Fibroblast of skin of left biceps (primary cell): ENCODE measurements around the gene HOXA7.

Source experiments
- DNase-seq, 2 experiments: peaks; one replicate each; pipeline ENCODE4 v3.0.0-alpha.2; 2013; ENCODE audit warnings: low read depth in 2 of 2

The HOXA7 gene

DNA sequence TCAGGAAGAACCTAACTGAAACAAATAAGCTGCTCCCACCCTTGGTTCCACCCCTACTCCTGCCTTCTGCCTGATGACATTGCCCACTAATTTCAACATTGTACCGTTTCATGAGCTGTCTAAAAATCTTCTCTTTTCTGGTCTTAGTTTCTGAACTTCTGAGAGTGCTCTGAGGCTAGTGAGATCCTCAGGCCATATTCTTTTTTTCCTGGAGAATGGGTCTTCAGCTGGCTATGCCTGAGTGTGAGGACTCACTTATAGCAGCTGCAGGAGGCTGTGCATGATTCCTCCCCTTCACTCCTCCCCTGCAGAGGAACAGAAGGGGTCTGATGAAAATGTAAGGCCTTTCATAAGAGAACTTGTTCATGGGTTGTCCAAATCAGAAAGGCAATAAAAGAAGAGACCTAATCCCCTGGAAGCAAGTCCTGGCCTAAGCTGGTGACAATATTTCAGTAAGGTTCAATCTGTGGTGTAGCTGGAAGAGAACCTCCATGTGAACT lies 37.0 kb downstream of the HOXA7 start:
- DNase-seq, result no peak

DNA sequence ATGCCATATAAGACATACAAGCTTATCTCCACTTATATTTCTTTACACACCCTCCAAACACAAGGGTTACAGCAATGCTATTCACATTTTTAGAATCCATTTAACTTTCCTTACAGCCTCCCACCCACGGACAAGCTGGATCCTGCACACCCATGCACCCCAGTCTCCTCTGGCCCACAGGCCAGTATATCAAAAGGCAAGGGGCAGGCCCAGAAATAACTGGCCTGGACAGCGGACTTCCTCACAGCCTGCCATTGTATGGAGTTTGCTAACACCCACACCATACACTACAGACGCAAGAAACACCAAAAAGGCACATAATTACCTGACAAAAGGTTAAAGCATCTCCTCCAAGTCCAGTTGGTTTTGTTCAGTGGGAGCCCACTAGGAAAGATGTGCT lies 37.9 kb downstream of the HOXA7 start:
- no peak for DNase-seq

DNA sequence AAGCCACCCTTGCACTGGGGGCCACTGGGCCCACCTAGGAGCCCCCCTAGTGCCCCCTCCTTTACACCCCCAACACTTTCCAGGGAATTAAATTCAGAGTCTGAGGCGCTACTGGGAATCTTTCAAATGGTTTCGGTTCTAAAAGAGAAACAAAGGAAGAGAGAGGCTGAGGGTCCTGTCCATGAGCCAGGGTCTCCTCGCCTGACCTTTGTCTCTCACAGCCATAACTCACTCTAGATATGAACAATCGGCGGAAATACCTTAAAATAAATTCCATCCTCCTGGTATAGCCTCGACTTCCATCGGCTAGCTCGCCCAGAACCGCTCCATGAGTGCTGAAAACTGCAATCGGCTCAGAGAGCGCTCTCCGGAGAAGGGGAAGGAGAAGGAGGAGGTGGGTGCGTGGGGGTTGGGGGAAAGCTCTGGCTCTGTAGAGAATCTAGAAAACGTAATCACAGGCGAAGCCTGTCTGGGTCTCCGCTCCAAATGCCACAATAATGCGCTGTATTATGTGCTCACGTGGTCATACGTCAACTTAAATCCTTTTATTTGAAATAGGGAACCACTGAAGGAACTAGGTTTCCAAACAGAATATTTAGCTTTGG lies 38.5 kb downstream of the HOXA7 start:
- DNase-seq, result no peak

DNA sequence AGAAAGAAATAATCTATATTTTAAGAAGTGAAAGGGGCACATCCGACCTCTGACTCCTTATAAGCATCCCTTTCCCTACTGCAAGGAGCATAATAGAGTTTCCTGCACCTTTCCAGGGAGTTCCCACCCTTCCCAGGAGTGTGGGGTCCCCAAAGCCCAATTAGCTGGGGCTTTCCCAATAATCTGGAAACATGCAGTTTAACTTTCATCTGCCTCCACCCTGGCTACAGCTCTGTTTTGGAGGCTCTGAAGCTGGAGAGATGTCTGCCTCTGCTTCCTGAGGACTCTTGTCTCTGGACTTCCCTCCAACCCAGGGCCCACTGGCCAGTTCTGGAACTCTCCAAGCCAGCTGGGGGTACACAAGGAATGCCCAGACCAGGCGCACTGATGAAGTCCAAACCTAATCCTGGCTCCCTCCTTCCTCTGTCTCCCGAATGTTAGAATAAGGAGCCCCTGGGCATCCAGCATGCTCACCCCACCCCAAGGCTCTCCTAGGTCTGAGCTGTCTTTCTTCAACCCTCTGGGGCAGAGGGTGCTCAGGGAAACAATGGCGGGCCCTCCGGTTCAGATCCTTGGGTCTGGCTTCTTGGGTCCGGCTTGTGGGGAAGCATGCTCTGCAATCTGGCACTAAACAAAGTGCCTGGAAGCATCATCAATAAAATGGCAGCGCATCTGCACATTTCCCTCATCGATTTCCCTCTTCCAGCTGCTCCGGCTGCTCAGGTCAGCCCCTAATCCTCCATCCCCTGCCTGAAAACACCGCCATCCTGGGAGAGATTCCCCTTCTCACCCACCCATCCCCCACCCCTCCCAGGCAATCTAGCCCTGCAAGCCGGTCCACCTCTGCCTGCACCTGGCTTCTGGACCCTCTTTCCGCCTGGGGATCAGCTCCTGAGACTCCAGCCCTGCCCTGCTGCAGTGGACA lies 39.3 kb downstream of the HOXA7 start:
- no peak for DNase-seq

DNA sequence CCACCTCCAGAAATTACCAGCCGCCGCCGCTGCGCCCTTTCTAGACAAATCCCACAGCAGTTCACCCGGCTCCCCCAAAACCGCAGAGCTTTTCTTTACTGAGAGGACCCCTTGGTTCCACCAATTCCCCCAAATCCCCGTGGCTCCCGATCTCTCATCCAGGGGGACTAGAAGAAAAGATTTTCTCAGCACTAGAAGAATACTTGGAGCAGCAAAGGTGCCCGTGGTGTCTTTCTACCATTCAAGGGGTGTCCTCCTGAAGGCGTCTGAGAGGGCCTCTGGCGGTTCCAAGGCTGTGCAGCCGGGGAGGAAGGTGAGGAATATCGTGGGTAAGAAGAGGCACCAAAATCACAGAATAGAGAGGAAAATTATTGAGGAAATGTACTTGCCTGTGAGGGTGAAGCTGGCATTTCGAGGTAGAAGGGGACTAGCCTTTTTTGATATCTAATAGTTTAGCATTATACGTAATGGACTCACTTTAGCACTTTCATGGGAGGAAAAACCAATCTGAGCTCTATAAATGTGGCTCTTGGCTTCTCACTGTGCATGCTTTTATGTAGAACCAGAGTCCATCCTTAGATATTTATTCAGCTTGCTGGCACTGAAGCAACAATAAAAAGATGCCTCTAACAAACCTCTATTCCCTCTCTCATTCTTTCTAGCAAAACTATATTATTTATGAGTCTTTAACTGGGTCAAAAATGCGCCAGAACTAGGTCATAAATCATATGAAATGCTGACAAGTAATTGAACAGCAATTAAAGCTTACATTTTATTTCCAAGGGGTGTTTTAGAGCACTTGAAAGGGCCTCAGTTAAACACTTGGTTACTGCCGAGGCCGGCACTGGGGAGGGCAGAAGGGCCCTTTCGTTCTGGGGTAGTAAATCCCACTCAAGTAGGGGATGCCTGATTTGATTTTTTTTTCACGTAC lies 40.2 kb downstream of the HOXA7 start:
- no peak for DNase-seq

DNA sequence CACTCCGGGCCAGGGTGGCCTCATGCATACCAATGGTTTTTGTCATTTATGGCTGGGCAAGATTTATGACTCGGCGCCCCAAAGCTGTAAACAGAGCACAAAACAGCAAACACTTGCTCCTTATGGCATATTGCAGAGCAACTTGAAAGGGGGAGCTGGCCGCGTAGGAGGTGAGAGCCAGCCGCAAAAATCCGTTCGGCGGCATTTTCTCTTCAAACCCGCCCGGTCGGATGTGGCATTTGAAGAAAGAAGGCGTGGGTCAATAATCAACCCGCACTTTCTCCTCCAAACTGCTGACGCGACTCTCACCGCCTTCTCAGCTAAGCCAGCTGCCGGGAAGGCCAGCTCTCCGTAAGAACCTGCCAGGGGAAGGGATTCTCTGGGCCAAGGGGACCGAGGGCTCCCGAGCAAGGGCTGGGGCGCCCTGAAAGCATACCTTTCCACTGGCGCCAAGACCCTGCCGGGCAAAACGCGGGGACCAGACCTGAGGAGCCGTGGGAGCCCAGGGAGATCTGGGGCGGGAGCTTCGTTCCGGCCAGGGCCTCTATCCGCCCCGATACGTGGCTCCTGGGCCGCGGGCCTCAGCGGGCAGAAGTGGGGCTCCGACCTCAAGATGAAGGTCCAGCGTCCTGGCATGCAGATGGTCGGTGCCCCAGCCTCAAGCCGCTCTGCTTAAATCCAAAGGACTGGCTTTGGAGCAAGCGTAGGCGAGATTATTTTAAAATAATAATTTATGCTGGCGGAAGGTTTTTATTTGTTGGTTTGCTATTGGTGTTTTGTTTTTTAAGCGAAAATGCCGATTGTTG lies 41.1 kb downstream of the HOXA7 start:
- DNase-seq, result no peak

DNA sequence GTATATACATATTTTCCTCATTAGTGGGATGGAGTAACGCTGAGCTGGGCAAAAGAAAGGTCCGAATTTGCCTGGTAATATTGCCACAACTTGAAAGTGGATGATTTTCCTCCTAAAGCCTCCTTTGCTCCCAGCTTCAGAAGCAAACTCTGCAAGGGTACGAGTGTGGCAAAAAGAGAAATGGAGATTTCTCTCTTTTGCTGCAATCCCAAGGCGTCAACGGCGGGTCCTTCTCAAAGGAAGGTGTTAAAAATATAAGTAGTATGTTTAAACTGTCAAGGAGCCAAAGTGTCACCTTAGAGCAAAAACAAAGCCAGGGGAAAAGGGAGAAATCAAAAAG lies 41.6 kb downstream of the HOXA7 start:
- DNase-seq, result no peak

DNA sequence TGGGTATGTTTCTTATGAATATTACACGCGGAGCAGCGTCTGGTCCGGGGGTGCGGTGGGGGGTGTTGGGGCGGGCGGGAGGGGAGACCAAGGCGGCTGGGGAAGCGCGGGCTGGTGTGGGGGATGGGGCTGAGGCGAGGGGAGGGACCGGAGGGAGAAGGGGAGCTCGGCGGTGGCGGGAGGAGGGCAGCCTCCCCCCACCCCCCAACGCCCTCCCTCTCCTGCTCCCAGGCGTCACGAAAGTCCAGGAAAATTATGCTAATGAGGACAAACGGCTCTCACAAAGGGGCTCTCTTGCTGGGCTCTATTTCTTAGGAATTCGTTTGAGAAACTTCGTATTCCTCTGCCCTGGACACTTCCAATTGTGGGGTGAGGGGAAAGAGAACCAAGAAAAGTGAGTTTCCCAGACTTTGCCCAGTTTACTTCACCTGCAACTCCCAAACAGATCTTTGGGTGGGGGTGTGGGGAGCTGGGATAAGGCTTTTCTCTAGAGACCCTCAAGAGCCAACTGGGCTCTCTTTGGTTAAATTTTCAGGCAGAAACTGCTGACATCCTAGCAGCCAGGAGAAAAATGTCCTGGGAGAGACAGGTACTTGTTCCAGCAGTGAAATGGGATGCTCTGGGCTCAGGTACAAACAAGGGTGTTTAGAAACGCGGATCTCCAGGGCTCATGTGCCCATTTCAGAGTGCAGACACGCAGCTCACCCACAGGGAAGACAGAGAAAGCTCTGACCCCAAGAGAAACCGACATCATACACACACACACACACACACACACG lies 42.3 kb downstream of the HOXA7 start:
- DNase-seq, result no peak

DNA sequence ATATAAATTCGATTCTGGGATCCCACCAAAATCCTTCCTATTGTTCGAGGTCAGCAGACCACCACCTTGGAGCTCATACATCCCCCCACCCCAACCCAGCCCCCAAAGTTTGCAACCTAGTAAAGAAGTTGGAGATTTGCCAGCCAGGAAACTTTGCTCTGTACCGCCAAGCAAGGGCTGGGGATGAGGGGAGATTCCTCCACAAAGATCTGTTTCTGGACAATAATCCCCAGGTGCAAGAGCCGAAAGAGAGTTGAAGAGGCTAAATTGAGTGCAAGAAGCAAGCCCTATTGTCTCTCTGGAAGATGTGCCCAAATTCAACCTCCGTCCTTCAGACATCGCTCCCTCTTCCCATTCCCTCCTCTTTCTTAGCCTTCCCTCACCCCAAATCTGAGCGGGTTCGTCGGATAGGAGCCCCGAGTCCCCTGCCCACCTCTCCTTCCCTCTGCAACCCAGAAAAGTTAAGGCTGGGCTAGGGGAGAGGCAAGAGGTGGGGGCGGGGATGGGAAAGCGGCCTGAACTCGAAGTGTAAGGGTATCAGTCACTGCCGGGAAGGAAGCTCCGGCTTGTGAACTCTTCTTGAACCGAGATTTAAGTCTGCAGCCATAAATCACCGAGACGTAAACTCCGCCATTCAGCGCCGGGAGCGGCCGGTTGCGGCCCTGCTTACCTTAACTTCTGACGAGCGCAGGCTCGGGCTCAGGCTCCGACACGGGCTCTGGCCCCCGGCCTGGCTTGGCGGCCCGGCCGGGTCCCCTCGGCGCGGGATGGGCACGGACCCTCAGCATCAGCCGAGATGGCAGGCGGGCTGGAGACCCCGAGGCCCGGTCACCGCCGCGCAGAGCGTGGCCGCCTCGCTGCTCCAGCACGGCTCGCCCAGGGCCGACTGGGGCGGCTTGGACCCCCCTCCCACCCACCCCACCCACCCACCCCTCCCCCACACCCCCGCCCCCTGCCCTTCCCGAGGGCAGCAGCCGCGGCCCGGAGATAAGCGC lies 43.2 kb downstream of the HOXA7 start:
- DNase-seq, result no peak

DNA sequence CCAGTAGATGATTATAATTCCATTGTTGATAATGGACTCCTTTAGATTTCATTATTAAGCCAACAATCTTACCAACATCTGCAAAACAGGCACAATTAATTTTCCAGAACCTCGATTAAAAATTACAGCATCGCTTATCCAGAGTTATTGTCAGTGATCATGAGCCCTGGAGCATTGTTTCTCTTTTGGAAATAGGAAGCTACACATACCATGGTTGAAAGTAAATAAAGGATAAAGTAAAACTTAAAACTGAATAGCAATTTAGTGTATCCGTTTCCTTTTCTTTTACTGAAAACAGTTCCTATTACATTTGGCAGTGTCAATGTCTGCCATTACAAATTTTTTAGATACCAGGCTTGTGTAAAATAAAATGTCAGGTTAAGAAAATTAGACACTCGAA lies 44.1 kb downstream of the HOXA7 start:
- DNase-seq, result no peak

DNA sequence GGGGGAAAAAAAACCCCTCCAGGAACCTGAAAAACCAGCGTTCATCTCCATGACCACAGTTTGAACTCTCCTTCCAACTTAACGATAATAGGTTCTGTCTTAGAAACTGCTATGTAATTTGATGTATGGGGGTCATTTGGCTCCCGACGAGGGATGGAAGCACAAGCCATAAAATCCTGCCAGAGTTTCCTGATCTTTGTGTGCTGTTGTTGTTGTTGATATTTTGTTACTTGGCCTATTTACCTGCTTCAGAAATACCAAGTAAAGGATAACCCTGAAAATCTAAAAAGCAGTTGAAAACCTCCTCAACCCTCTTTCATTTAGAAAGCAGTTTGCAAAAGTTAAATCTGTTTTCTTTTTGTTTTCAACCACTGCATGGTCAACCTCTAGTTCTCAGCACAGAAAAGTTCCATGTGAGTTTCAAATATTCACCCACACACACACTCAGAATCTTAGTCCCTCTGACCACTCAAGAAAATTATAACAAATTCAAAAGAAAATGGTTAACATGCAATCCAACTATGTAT lies 44.7 kb downstream of the HOXA7 start:
- no peak for DNase-seq

DNA sequence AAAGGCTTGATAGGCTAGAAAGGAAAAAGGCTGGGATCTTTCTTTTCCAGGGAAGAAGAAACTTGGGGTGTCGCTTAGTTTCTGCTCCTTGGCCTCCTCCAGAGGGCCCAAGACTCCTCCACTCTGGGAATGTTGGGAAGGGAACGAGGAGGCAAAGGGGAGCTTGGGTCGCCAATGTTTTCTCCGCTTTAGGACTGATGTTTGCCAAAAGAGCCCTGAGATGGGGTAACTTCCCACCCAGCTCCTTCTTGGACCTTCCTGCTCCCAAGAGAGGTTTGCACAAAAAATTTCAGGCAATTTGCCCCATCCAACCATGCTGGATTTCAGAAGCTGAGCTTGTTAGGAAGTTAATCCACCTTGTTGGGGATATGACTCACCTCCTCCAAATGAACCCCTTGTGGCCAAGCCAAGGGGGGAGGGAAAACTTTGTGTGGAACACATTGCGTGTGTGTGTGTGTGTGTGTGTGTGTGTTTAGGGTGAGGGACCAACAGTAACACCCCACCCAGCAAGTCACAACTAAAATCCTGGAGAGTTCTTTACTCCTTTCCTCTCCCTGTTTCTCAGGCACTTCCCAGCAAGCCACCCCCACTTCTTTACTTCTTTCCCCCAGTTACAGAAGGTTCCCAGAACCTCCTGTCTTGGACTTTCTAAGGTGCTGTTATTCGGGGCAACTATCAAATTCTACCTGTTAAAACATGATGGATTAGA lies 45.3 kb downstream of the HOXA7 start:
- DNase-seq, result no peak

DNA sequence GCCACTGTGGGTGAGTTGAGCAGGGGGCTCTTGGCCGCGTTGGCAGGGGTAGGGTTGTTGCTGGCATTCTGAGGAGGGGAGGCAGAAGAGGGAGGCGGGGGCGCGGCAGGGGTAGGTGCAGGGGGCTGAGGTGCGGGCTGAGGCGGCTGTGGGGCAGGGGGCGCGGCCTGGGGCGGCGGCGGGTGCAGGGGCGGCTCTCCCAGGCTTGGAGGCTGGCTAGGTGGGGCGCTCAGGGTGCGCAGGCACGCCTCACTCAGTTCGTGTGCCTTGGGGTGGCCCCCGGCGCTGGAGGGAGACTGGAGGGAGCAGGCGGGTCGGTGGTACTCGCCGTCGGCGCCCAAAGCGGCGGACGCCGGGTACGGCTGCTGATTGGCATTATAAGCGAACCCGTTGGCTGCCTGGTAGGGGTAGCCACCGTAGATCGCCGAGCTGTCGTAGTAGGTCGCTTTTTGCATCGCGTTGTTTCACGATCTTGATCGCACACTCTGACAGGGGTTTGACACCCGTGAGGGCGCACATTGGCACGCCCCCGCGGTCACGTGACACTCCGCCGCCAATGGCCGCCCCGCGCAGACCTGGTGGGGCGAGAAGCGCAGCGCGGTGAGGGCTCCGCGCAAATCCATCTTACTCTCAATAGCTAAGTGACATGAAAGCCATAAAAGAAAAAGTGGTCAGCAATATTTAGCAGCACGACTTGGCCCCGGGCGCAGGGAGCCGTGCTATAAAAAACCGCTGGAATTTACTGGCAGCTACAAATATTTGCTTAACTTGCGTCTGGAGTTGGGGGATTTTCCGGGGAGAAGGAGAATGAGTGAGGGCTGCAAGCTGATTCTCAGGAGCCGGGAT lies 46.1 kb downstream of the HOXA7 start:
- no peak for DNase-seq

DNA sequence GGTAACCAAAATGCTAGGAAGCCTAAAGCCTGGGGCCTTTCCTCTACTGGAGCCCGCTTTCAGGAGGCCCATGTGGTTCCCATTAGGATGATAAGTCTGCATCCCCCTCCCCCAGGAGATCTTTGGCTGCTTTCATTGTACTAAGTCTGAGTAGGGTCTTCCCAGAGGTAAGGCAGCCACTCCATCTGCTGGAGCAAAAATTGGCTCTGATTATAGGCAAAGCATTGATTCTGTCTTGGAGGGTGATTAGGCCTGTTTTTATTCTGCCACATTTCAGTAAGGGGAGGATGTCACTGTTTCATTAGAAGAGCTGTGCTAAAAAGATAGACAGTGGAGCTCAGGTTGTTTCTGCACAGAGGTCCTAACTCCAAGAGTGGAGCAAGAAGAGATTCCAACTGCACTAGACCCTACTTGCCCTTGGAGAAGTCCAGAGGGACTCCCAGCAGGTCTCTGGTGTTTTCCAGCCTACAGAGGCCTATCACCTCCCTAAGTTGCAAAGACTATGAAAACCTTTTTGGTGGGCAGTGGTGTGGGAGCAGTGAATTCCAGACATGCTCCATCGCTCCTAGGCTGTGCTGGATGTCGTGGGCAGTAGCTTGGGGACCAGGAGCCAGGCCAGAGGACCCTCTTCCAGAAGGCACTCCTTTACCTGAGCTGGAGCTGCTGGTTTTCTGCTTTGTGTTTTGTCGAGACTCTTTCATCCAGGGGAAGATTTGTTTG lies 46.8 kb downstream of the HOXA7 start:
- no peak for DNase-seq

DNA sequence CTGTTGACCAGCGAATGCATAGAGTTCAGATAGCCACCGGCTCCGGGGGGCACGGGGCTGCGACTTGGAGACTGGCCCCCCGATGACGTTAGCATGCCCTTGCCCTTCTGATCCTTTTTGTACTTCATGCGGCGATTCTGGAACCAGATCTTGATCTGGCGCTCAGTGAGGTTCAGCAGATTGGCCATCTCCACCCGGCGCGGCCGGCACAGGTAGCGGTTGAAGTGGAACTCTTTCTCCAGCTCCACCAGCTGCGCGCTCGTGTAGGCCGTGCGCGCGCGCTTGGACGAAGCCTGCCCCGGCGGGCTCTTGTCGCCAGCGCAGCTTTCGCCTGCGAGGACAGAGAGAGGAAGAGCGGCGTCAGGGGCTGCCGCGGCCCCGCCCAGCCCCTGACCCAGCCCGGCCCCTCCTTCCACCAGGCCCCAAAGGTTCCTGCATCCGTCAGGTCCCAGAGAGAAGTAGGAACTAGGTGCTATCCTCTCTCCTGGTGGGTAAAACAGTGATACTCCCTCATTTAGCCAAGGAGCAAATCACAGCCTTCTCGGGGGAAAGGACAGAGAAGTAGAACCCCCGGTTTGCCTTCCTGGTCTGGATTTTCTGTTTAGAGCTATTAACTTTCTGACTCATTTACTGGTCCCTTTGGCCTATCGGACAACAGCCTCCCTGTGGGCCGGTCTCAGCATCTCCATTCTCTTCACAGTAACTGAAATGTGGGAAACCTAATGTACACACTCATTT lies 47.9 kb downstream of the HOXA7 start:
- DNase-seq, result no peak
